OCI-M2 (cell line): ENCODE results near the gene HOXC10.
A peak's percentile ranks its signal among the peaks of the same experiment; 100 is the strongest.

Source experiments
- DNase-seq: peaks from one replicate; lab custom pipeline; 2025; ENCODE audit not compliant: unreplicated experiment; lab: John Stamatoyannopoulos, UW

Gene HOXC10

DNA sequence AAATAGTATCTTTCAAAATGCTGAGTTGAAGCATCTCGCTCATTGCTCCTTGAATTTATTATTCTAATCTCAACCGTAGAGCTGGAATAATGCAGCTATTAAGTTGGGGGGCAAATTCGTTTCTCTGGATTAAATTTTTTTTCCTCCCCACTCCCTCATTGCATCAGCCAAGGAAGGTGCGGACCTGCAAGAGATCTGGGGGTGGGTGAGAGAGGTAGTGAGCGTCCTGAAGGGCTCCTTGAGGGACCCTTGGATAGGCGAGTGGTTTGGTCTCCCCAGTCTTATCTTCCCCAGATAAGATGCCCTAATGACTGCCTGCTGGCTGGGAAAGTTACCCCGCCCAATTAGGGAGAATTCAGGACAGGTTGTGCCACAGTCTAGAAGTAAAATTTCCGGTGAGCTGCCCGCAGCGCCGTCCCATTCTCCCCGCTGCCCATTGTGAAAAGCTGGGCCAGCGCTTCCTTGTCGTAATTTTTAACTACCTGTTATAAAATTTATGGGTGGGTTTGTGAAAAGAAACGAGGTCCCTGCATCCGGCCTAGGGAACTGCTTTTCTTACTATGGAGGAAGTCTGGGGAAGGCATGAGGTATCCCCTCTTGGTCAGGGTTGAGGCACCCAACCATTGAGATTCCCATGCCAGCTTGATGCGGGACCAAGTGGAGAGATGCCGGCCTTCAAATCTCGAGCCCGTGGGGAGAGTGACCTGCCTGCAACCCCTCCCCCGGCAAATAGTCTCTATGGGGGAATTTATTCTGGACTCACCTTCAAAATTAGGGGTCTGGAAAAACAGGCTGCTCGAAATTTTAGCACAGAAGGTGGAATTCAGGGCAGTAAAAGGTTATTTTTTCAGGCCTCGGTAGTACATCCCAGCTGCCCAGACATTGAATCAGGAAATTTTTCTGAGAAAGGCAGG lies 30.3 kb downstream of the HOXC10 start:
- DNase-seq, result no peak

DNA sequence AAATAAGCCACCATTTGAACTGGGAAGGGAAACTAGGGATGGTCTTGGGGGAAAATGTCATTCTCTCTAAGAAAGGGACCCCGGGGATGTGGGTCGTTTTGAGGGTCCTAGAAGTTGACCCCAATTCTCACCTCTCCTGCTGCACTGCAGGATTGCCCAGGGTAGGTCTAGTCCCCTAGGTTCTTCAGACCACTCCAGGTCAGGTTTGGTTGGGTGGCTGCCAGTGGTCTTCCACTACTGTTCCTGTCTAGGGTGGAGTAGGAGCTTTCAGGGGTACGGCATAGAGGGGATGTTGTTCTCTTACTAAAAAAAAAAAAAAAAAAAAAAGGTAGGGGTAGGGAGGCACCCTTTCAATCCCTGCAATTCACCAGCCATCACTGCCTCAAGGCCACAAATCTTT lies 31.1 kb downstream of the HOXC10 start:
- DNase-seq, result no peak

DNA sequence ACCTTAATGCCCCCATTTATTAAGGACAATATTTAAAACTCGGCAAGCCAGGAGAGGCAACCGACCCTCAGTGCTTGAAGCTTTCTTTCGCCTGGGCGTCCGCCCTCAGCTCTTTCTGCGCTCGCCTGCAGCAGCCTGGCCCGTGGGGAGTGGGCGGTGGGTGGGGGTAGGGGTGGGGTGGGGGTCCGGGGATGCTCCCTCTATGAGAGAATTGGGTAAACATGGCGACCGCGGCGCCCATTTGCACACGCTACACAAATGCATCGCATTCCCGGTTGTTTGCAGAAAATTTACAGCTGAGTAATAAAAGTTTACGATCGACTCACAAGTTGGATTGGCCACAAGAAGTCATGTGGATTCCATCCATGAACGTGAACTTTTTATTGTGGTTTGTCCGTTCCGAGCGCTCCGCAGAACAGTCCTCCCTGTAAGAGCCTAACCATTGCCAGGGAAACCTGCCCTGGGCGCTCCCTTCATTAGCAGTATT lies 31.6 kb downstream of the HOXC10 start:
- DNase-seq, result no peak

DNA sequence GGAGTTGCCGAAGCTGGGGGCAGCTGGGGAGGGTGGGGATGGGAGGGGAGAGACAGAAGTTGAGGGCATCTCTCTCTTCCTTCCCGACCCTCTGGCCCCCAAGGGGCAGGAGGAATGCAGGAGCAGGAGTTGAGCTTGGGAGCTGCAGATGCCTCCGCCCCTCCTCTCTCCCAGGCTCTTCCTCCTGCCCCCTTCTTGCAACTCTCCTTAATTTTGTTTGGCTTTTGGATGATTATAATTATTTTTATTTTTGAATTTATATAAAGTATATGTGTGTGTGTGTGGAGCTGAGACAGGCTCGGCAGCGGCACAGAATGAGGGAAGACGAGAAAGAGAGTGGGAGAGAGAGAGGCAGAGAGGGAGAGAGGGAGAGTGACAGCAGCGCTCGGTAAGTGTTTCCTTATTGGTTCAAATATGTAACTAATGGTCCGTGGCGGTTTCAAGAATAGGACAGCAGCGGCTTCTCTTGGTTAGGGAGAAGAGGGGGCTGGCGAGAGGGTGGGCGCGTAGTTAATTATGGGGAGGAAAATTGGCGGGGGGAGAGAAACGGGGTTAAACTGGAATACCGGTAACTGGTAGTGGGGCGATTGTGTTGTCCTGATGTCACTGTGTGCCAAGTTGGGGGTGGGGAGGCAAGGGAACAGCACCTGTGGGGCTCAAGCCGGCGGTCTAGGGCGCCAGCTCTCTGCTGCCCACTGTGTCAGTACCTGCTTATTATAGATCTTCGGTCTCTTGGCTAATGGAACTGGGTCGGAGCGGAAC lies 32.3 kb downstream of the HOXC10 start:
- no peak for DNase-seq

DNA sequence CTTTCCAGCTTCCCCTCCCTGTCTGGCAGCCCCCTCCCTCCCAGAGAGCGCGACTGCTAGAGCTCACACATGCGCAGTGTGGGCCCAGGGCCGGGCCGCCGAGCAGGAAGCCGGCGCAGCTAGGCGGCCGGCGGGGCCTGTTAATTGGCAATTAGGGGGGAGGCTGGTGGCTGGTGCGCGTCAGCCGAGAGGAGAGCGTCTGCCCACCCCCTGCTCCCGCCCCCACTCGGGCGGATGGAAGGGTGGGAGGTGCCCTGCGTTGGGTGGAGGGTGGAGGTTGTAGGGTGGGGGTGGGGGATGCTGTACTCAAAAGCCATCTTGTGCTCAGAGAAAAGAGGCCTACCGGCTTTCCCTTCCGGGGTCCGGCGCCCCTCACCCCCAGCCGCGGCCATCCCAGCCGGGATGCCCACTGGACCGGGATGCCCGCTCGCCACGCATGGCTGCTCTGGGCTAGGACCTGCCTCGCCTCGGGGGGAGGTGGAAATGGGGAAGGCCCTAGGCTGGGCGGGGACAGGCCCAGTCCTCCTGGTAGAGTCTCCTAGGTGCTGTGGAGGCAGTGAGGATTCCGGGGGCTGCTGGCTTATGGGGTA lies 33.0 kb downstream of the HOXC10 start:
- peak; percentile 46 for DNase-seq

DNA sequence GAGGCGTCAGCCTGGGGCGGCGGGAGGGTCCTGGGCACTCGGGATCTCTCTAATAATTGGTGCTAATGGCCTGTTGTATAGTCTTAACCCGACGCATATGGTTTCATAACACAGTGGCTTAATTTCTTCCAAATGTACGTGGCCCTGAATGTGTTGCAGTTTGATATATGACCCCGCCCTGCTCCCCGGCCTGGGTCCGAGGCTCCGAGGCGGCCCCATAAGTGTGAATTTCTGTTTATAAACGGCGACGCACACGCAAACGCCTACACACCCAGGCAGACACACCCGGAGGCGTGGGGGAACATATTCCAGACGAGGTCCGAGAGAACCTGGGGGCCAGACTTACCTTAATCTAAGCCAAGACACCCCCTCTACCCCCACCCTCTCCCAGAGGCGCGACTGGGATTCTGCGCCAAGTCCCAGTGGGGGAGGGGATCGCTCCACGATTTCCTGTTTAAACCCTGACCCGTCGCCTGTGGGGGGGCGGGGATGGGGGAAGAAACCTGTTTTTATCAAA lies 33.6 kb downstream of the HOXC10 start:
- no peak for DNase-seq

DNA sequence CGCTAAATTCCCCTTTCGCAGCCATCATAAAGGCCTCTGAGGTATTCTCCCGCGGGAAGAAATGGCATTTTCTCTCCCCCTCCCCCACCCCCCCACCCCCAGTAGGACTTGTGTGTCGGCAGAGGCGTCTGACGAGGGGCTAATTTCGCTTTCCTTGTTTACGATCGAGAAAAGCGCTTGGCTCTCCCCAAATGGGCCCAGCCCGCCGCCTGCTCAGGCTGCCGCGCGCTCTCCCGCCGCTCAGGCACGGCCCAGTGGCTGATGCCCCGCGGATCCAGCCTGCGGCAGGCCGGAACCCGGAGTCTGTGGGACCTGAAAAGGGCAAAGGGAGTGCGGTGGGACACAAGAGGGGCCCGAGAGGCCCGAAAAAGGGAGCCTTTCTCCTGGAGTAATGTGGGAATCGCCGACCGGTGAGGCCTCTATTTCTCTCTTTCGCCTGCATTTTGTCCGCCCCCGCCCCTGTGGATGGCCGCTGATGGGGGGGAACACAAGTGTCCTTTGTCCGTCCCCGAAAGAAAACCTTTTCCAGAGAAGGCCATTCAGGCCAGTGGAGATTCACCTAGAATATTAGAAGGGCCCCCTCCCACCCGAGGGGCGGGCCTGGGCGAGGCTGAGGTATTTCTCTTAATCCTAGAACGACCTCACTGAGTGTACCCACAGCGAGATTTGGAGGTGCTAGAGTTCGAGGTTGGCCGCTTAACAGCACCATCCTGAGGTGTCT lies 34.3 kb downstream of the HOXC10 start:
- no peak for DNase-seq

DNA sequence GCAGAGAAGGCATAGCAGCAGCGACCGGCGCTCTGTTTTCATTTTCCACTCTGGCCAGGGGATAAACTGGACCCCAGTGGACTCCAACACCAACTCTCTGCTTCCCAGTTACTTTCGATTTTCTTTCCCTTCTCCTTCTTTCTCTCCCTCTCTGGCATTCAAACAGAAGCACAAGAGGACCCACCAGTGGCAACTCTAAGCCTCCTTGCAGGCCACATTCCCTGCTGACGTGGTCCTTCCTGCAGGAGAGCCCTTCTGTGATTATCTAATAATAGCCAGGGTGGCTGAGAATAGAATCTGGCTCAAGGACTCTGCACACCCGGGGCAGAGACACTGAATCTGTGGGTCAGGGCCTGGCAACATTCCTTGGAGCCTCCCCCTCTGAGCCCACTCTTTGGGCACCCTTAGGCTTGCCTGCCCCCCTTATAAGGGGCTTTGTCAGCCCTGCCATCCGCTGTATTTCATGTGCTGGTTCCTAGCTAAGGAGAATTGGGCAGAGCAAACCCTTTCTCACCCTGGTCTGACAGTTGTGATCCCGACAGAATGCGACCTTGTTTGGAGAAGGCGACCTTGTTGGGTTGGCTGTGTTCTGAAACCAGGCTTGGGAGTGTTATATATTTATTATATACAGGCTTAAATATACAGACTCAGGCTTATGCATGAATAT lies 35.1 kb downstream of the HOXC10 start:
- no peak for DNase-seq

DNA sequence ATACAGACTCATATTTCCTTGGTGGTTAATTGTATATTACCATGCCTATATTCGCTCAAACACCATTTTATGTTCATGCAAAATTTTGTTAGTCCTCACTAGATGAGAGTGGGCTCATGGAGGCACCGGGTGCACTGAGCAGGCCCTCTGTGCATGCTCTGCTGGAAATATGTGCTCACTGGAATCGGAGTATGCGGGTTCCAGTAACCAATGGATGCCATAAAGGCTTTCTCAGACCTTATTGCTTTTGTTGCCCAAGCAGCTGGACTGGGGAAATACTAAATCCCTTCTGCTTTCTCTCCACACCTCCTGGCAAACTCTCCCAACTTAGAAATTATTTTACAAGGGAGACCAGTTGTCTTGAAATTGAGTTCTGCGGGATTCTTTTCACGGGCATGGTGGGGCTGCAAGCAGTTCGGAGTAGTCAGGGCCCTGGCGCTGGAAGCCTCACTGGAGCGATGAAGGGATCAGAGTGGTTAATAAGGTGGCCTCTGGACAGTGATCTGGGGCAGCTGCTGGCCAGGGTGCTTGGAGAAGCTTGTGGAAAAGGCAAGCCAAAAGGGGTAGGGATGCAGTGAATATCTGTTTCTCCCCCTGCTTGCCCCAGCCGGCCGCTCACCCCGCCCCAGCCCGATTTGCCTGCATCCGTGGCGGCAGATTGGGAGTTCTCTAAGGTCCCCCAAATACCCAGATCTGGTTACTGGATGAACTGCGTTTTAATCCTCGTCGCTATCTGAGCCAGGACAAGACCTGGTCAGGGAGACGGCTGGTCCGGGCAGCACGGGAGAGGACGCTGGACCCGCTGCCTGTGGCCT lies 35.9 kb downstream of the HOXC10 start:
- no peak for DNase-seq

DNA sequence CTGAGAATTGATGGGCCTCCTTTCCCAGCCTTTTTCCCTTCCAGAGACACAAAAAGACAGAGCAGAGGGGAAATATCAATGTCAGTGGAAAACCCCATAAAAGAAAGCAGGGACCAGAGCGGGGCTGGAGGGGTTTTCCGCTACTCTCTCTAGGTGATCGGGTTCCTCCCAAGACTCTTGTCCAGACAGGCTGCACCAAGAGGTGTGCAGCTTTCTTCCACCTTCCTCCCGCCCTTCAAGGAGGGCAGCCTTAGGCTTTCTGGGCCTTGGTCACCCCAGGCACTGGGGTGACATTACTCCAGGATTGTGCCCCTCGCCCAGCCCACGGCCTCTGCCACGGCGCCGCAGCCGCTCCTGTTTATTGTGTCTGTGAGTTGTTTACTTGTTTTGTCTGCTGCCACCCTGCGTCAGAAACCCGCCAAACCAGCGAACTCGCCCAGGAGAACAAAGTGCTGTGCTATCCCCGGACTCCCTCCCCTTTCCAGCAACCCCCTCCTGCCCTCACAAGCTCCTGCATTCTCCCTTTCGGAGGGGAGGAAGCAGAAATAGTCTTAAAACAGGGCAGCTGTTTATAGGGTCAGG lies 36.6 kb downstream of the HOXC10 start:
- DNase-seq, result no peak

DNA sequence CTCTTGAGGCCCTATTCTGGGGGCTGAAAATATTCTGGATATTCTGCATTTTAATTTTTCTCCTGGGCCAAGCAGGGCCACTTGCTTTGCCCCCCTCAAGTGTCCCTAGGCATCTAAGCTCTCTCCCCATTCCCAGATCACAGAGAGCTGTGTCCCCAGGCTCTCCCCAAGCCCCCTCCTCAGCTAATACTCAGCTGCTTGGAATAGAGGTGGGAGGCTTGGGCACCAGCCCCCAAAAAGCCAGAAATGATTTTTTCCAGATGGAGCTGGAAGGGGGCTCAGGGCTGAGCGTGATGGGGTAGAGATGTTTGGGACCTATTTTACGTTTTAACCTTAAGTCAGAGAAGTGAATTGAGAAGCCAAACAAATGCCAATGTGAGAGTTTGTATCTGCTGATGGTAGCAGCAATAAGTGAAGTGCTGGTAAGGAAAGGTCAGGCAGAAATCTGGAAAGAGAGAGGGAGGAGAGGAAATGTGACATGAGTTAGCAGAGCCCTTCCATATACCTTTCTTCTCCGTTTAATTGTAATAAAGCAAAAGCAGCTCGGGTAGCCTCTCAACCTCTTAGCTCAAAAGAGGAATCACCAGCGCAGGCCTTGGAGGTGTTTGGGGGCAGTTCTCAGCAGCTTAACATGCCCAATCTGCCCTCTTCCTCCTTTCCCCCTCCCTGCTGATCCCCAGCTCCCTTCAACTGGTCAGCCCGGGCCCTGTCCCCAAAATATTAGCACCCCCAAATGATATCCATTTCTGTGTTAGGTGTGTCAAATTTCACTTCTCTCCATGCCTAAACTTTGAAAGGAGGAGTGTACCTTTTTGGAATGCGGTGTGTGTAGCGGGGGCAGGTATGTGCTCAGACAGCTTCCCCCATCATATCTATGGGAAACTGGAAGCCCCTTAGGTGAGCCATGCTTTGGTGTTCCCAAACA lies 38.3 kb downstream of the HOXC10 start:
- DNase-seq, result no peak

DNA sequence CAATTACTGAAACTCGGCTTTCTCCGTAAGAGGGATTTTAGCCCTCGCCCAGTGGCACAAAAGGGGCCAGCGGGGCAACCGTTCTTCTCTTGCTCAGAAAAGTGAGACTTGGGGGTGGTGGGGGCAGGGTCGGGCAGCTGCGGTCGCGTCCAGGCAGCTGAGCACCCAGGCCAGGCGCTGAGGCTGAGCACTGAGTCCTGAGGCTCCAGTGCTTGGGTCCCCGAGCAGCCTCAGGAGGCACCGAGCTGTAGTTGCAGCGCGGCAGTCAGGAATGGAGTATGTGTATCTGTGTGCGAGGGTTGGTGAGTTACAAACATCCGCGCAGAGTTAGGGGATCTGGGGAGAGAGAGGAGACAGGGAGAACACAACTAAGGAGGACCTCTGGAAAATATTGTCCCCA lies 39.2 kb downstream of the HOXC10 start:
- DNase-seq, result no peak

DNA sequence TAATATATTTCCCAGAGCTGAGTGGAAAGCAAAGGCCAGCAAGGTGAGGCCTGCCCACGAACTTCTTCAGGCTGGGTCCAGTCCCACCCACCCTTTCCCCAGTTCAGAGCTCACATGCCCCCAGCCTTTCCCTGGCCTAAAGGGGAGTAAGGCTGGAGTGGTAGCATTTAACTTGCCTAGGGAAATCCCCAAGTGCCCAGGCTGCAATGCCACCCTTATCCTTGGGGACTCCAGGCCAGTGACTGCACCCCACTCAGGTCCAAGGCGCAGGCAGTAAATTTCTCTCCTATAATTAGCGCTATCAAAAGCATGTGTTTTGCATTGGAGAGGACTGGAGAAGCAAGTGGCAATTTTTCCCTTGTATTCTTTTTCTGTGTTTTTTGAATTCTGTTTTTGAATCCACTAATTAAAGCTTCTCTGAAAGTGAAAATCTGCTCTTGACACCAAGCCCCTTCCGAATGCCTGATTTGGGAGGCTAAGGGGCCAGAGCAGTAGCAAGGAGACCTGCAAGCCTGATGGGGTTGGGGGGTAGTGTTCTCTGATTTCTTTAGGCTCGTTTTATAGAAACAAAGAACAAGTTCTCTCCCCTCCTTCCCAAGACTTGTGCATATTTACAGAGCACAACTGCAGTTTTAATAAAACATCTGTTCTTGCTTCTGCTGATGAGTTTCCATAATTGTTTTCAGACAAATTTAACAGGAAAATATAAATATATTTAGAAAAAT lies 39.8 kb downstream of the HOXC10 start:
- no peak for DNase-seq

DNA sequence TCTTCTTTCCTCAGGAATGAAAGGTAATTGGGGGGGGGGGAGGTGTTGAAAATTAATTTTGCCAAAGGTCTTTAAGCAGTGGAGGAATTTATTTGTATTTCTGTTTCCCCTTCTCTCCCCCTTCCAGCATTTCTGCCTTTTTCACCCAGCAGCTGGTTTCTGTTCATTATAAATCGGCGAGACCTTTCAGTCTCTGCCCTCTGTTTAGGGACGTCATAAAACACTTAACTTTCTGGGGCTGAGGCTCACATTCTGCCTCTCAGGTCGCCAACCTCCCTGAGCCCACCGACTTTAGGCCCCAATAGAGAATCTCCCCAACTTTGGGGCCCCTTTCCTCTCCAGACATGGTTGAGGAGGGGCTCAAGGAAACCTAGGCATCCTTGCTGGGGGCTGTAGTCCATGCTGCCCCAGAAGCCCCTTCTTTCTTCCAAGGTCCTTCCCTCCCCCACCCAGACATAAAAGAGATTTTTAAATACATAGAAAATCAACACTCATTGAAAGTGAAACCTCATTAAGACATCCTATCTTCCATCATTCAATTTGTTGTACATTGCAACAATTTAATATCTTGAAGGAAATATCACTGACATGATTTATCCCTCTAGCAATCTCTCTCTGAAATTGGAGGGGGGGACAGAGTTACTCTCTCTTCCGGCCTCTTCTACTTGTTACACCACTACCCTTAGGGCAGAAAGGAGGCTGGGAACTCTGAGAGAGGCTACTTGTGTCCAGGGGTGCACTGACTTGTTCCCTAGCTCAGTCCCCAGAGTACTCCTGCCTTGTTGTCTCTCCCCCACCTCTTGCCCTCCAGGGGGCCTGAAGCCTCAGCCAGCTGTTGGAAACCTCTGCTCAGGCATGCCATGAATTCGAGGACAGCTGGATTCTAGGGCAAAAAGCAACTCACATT lies 40.8 kb downstream of the HOXC10 start:
- no peak for DNase-seq

DNA sequence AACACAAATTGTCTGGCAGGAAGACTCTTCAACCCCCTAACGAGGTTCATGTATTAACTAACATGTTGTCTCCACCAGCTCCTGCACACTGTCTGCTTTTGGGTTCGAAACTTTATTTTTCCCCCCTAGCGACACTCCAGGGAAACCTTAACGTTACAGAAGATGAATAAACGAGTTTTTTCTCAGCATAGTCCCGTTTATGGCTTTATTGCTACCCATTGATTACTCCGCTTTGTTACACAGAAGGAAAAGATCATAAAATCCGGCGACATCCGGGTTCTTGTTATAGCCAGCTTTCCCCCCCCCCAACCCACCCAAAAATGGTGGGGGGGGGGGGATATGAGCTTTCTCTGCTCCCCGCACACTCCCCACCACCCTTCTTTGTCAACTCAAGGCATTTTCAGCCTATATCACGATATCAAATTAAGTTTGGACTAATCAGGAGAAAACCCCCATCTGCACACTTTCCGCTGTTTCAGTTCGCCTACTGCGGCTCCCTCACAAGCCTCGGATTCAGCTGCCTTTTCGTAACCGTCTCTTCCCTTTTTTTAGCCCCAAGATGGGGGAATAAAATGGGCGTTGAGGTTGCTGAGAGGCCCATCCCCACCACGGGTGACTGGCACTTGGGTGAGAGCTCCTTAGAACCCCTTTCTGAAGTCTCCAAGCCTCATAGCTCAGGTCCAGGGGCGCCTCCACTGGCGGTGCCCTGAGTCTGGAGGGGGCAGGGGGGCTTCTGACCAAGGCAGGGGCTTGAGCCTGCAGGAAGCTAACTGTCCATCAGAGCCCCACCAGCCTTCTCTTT lies 41.9 kb downstream of the HOXC10 start:
- no peak for DNase-seq

DNA sequence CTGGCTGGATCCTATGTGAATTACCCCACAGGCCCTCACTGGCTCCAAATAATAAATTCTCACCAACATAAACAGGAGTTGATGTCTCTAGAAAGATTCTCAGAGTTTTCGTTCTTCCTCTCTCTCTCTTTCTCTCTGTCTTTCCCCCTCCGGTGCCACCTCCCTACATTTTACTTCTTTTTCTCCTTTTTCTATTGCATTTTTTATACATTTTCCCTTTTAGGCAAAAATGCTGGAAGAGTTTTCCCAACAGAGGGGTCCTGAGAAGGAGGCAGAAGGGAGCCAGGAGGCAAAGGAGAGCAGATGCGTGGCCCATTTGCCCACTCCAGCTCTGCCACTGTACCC lies 42.5 kb downstream of the HOXC10 start:
- no peak for DNase-seq
